Astrocyte of the spinal cord (primary cell): ENCODE data around the gene COA5.

Experiments used
- DNase-seq: peaks from one replicate; pipeline ENCODE4 v3.0.0; 2011; ENCODE audit warnings: low read depth, low spot score
- H3K4me3 ChIP-seq: 2 replicates; pipeline ENCODE4 v1.5.1; 2011; ENCODE audit warnings: low read depth, mild to moderate bottlenecking, low read length, moderate library complexity
- in situ Hi-C: cut with HindIII; loops from 2 replicates; pipeline ENCODE4 v1.10.0; 2017; ENCODE audit warnings: low sequenced_read_pairs
- TF ChIP-seq, protein P1 (sequence below): IDR thresholded peaks from 2 replicates; pipeline ENCODE4 v1.5.1; 2012; ENCODE audit warnings: low read depth, mild to moderate bottlenecking, low read length, inconsistent platforms

COA5 gene

DNA sequence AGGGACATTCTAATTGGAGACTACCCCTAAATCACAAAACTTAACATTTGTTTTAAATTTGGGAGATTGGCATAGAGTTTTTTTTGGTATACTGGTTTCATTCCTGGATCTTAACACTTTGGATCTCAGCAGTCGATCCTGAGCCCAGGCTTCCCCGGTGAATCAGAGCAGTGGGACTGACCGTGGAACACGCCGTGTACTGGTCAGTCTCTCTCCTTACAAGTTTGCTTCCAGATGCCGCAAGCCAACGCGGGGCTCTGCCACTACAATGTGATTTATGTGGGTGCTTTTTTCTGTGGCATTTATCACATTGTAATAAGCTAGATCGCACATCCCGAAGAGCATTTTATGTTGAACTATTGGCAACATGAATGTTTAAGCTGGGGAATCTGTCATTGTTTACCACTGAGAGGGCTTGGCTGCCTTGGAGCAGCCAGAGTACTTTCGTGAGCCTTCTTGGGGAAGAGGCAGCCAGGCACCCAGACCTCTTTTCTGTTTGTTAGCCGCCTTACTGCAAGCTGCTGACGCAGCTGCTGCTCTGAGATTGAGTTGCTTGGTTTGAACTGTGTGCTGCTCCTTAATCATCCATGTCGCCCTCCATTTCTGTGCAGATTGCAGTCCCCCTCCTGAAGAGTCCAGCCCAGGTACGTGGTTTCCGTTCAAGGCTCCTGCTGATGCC is 49.3 kb downstream of the COA5 start:
- TF ChIP-seq, protein P1, sequence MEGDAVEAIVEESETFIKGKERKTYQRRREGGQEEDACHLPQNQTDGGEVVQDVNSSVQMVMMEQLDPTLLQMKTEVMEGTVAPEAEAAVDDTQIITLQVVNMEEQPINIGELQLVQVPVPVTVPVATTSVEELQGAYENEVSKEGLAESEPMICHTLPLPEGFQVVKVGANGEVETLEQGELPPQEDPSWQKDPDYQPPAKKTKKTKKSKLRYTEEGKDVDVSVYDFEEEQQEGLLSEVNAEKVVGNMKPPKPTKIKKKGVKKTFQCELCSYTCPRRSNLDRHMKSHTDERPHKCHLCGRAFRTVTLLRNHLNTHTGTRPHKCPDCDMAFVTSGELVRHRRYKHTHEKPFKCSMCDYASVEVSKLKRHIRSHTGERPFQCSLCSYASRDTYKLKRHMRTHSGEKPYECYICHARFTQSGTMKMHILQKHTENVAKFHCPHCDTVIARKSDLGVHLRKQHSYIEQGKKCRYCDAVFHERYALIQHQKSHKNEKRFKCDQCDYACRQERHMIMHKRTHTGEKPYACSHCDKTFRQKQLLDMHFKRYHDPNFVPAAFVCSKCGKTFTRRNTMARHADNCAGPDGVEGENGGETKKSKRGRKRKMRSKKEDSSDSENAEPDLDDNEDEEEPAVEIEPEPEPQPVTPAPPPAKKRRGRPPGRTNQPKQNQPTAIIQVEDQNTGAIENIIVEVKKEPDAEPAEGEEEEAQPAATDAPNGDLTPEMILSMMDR: no peak
- in situ Hi-C loops: no loop called here
- H3K4me3 ChIP-seq: no peak overlapping the region
- peak; percentile 5 for DNase-seq

DNA sequence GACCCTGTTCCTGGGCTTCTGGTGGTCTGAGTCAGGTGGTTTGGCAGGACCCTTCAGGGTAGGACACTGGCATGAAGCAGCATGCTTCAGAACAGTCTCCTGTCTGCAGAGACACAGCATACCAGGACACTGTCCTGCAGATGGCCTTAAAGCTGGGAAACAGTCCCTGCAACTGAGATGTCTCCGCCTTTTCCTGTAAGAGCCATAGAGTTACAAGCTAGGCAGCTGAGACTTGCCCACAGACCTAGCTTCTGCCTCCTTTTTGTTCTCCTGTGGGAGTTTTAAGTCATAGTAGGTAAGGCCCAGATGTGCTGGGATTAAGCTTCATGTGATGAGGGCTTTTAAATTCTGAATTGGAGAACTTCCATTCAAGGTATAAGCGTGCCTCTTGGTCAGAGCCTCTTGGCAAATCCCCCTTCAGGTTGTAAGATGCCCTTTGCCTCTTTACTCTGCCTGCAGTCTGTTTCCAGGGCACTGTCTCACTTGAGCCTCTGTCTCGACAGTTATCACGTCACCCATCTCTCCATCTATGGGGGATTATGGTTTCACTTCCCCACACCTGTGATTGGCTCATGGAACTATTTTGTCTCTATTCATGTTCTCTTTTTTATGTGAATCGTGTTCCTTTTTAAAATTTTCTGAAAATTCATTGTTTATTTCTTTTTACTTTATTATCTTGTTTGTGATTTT is 51.8 kb downstream of the COA5 start:
- TF ChIP-seq, protein P1: no peak
- in situ Hi-C loops: no loop called here
- DNase-seq: no peak

DNA sequence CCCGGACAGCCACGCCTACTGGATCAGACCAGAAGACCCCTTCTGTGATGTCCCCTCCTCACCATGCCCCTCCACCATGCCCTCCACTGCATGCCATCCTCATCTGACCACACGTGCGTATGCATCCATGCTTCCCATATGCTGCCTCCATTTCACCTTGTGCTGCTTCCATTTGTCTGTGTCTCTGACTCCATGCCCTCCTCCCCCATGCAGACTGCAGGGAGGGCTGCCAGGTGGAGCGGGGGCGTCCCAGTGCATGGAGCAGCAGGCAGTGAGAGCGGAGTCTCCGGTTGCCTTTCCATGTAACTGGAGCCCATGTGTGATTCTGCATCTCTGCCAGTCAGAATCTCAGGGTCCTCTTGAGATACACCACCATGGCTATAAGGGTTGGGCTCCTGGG is 52.6 kb downstream of the COA5 start:
- in situ Hi-C loops: no loop called here
- no peak overlapping the region for H3K4me3 ChIP-seq
- no peak for DNase-seq
- TF ChIP-seq, protein P1: no peak

More for the DNA sequence above, 51.8 kb downstream of the COA5 start:
- no peak overlapping the region for H3K4me3 ChIP-seq

DNA sequence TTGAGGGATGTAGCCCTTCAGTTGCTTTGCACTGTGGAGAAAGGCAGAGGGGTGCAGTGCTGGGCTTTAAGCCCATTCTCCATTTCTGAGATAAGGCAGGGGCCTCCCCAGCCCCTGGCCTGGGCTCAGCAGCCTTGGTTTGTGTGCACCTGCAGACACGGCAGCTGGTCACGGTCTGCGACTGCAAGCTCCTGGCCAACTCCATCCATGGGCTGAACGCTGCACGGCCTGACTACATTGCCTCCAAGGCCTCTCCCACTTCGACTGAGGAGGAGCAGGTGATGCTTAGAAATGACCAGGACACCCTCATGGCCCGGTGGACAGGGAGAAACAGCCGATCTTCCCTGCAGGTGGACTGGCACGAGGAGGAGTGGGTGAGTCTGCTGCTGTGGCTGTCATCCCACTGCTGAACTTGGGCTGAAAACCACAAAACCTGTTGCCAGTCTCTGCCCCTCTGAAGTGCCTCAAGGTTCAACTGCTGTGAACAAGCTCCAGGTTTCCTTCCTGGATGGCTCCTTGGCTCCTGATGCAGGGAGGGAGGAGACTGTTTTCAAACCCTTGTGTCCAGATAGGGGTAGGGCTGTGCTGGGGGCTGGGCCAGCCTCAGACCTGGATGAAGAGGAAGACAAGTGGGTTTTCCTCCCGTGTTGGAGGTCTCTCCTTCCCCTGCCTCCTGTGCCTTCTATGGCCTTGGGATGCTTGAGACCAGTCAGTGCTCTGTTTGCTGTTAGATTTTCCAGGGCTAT is 54.0 kb downstream of the COA5 start:
- H3K4me3 ChIP-seq: no peak overlapping the region
- in situ Hi-C loops: no loop called here
- TF ChIP-seq, protein P1: no peak
- DNase-seq: no peak

DNA sequence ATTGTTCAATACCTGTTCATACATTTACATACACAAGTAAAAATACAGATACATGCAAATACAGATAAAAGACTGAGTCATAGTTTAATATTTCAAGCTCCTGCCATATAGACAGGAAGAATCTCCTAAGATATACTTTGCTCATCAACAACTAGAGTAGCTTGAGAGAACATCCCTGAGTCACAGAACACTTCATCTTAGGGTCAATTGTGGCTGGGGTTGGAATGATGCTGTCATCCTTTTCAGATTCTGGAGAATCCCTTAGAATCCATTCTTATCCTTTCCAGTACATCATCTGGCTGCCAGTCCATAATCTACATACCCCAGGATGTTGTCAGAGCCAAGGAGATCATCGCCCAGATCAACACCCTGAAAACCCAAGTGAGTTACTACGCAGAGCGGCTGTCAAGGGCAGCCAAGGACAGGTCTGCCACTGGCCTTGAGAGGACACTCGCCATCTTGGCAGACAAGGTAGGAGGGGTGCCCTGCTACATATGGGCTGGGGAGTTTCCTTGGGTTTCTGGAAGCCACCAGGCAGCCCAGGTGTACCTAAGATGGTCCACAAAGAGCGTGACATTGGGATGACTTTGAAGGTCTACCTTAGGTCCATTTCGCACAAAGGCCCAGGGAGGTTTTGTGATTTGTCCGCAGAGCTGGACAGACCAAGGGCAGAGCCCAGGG is 55.7 kb downstream of the COA5 start:
- no peak overlapping the region for H3K4me3 ChIP-seq
- TF ChIP-seq, protein P1: no peak
- in situ Hi-C loops: no loop called here
- peak; percentile 10 for DNase-seq

GRCh38 chr2:98551316-98551715 is 57.0 kb downstream of the COA5 start:
- DNase-seq: no peak
- in situ Hi-C loops: no loop called here
- TF ChIP-seq, protein P1: no peak
- H3K4me3 ChIP-seq: no peak overlapping the region
